Measurements from ENCODE around the gene TM4SF18.
"Not testable (repeated sequence)": the region's sequence is repeated elsewhere in the genome, so short reads cannot be mapped to it uniquely, and the experiment has no call there.

TM4SF18 gene

GRCh38 chr3:149343951-149344350, 10.5 kb upstream of the TM4SF18 start:
- Histone ChIP-seq H3K27ac (ENCODE audit: low read depth, low read length) (no peak overlapping the region), H3K9me3 (ENCODE audit: control insufficient read depth in 5 of 5, low read length in 5 of 5) (no peaks in the 10 kb centered on the region), H3K4me3 (ENCODE audit: low read depth in 1 of 5, low read length in 5 of 5) (no peak overlapping the region), H3K36me3 (ENCODE audit: control insufficient read depth in 5 of 5, insufficient read depth in 5 of 5, low read length in 5 of 5) (no peaks in the 10 kb centered on the region), H3K9ac (ENCODE audit: low read length in 5 of 5) (no peak overlapping the region), H3K27me3 (ENCODE audit: control insufficient read depth in 5 of 5, insufficient read depth in 4 of 5, low read length in 5 of 5) (peaks cover 0 to 2% (median 0%) of the 10 kb centered on the region in 5 donors), H3K4me1 (ENCODE audit: control insufficient read depth in 5 of 5, insufficient read depth in 5 of 5, low read length in 5 of 5) (peaks cover 2 to 24% (median 4%) of the 10 kb centered on the region in 5 donors)

DNA sequence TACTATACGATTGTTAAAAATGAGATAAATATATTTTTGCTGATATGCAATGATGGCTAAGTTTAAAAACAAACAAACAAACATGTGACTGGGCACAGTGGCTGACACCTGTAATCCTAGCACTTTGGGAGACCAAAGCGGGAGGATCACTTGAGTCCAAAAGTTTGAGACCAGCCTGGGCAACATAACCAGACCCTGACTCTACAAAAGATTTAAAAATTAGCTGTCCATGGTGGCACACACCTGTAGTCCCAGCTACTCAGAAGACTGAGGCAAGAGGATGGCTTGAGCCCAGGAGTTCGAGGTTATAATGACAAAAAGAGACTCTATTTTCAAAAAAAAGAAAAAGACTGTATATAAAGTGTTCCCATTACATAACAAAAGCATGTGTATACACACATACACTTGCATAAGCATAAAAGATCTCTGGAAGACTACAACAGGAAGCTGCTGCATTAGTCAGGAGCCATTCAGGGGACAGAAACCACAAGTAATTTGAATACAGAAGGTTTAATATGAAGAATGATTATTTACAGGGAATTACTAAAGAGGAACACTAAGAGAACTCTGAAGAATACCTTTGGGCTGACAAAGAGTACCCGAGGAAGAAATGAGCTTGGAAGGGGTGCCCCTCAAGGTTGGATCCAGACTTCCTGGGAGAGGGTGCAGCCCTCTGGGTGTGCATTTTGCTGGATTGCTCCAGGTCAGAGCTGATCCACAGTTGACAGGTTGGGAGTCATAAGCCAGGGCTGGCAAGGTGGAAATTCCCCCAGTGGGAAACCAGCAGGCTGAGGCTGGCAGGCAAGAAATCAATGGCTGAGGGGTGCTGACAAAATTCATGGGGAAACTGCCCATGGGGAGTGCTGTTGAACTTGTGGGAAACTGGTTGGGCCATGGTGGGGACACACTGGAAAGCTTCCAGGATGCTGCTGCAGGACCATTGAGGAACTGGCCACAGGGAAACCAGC, 9.3 kb upstream of the TM4SF18 start:
- Histone ChIP-seq H3K27ac (ENCODE audit: low read depth, low read length) (peak overlapping the region; percentile 21), H3K27me3 (ENCODE audit: control insufficient read depth in 5 of 5, insufficient read depth in 4 of 5, low read length in 5 of 5) (peaks cover 0 to 2% (median 0%) of the 10 kb centered on the region in 5 donors), H3K4me3 (ENCODE audit: low read depth in 1 of 5, low read length in 5 of 5) (no peak overlapping the region), H3K36me3 (ENCODE audit: control insufficient read depth in 5 of 5, insufficient read depth in 5 of 5, low read length in 5 of 5) (no peaks in the 10 kb centered on the region), H3K9me3 (ENCODE audit: control insufficient read depth in 5 of 5, low read length in 5 of 5) (no peaks in the 10 kb centered on the region), H3K9ac (ENCODE audit: low read length in 5 of 5) (no peak overlapping the region), H3K4me1 (ENCODE audit: control insufficient read depth in 5 of 5, insufficient read depth in 5 of 5, low read length in 5 of 5) (peaks cover 2 to 28% (median 4%) of the 10 kb centered on the region in 5 donors)

GRCh38 chr3:149340310-149340933, 7.0 kb upstream of the TM4SF18 start:
- Histone ChIP-seq H3K9ac (ENCODE audit: low read length in 5 of 5) (peak overlapping the region in 3 of 5 donors; percentile 39 to 70 (median 42)), H3K9me3 (ENCODE audit: control insufficient read depth in 5 of 5, low read length in 5 of 5) (no peaks in the 10 kb centered on the region), H3K27me3 (ENCODE audit: control insufficient read depth in 5 of 5, insufficient read depth in 4 of 5, low read length in 5 of 5) (no peaks in the 10 kb centered on the region), H3K27ac (ENCODE audit: low read depth, low read length) (peak overlapping the region; percentile 73), H3K36me3 (ENCODE audit: control insufficient read depth in 5 of 5, insufficient read depth in 5 of 5, low read length in 5 of 5) (no peaks in the 10 kb centered on the region), H3K4me1 (ENCODE audit: control insufficient read depth in 5 of 5, insufficient read depth in 5 of 5, low read length in 5 of 5) (peaks cover 2 to 41% (median 12%) of the 10 kb centered on the region in 5 donors), H3K4me3 (ENCODE audit: low read depth in 1 of 5, low read length in 5 of 5) (no peak overlapping the region)

- peak overlapping the region in 1 of 5 donors; percentile 42 for H3K9ac ChIP-seq (ENCODE audit: low read length in 5 of 5)
- no peaks in the 10 kb centered on the region for H3K9me3 ChIP-seq (ENCODE audit: control insufficient read depth in 5 of 5, low read length in 5 of 5)
- H3K36me3 ChIP-seq (ENCODE audit: control insufficient read depth in 5 of 5, insufficient read depth in 5 of 5, low read length in 5 of 5): no peaks in the 10 kb centered on the region
- no peak overlapping the region for H3K4me3 ChIP-seq (ENCODE audit: low read depth in 1 of 5, low read length in 5 of 5)
- peaks cover 2 to 41% (median 12%) of the 10 kb centered on the region in 5 donors for H3K4me1 ChIP-seq (ENCODE audit: control insufficient read depth in 5 of 5, insufficient read depth in 5 of 5, low read length in 5 of 5)
- no peaks in the 10 kb centered on the region for H3K27me3 ChIP-seq (ENCODE audit: control insufficient read depth in 5 of 5, insufficient read depth in 4 of 5, low read length in 5 of 5)
- H3K27ac ChIP-seq (ENCODE audit: low read depth, low read length): peak overlapping the region; percentile 73
Measured at GRCh38 chr3:149339931-149340309, 6.5 kb upstream of the TM4SF18 start.

- H3K9ac ChIP-seq (ENCODE audit: low read length in 5 of 5); H3K4me3 ChIP-seq (ENCODE audit: low read depth in 1 of 5, low read length in 5 of 5); H3K36me3 ChIP-seq (ENCODE audit: control insufficient read depth in 5 of 5, insufficient read depth in 5 of 5, low read length in 5 of 5); H3K27me3 ChIP-seq (ENCODE audit: control insufficient read depth in 5 of 5, insufficient read depth in 4 of 5, low read length in 5 of 5); H3K9me3 ChIP-seq (ENCODE audit: control insufficient read depth in 5 of 5, low read length in 5 of 5); H3K27ac ChIP-seq (ENCODE audit: low read depth, low read length): not testable (repeated sequence)
- peaks cover 2 to 45% (median 12%) of the 10 kb centered on the region in 5 donors for H3K4me1 ChIP-seq (ENCODE audit: control insufficient read depth in 5 of 5, insufficient read depth in 5 of 5, low read length in 5 of 5)
Measured at GRCh38 chr3:149337486-149337885, 4.0 kb upstream of the TM4SF18 start.

- Histone ChIP-seq H3K9ac (ENCODE audit: low read length in 5 of 5) (no peak overlapping the region), H3K27ac (ENCODE audit: low read depth, low read length) (peak overlapping the region; percentile 51), H3K4me3 (ENCODE audit: low read depth in 1 of 5, low read length in 5 of 5) (no peak overlapping the region), H3K9me3 (ENCODE audit: control insufficient read depth in 5 of 5, low read length in 5 of 5) (no peaks in the 10 kb centered on the region), H3K4me1 (ENCODE audit: control insufficient read depth in 5 of 5, insufficient read depth in 5 of 5, low read length in 5 of 5) (peaks cover 2 to 45% (median 12%) of the 10 kb centered on the region in 5 donors), H3K36me3 (ENCODE audit: control insufficient read depth in 5 of 5, insufficient read depth in 5 of 5, low read length in 5 of 5) (no peaks in the 10 kb centered on the region), H3K27me3 (ENCODE audit: control insufficient read depth in 5 of 5, insufficient read depth in 4 of 5, low read length in 5 of 5) (no peaks in the 10 kb centered on the region)
Measured at GRCh38 chr3:149336925-149337324, 3.5 kb upstream of the TM4SF18 start.

DNA sequence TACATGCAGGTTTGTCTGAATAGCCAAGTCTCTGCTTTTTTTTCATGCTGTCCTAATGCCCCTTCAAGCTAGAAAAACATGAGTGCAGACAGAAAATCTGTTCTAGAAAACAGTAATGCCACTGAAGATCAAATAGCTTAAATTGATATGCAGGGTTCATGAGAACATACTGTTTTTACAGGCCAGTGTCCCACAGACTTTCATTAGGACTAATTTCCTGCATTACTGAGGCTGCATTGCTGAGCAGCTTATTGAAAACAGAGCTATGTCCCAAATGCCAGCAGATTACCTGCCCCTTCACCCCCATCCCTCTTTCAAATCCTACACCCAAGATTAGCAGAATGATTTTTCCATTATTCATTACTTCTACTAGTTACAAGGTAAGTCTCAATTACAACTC, 665 bp downstream of the TM4SF18 start:
- Histone ChIP-seq H3K4me1 (ENCODE audit: control insufficient read depth in 5 of 5, insufficient read depth in 5 of 5, low read length in 5 of 5) (peaks cover 0 to 27% (median 8%) of the 10 kb centered on the region in 5 donors), H3K36me3 (ENCODE audit: control insufficient read depth in 5 of 5, insufficient read depth in 5 of 5, low read length in 5 of 5) (no peaks in the 10 kb centered on the region), H3K4me3 (ENCODE audit: low read depth in 1 of 5, low read length in 5 of 5) (peak overlapping the region in 4 of 5 donors; percentile 7 to 67 (median 59)), H3K27me3 (ENCODE audit: control insufficient read depth in 5 of 5, insufficient read depth in 4 of 5, low read length in 5 of 5) (no peaks in the 10 kb centered on the region), H3K9me3 (ENCODE audit: control insufficient read depth in 5 of 5, low read length in 5 of 5) (no peaks in the 10 kb centered on the region), H3K27ac (ENCODE audit: low read depth, low read length) (peak overlapping the region; percentile 58), H3K9ac (ENCODE audit: low read length in 5 of 5) (peak overlapping the region in 3 of 5 donors; percentile 22 to 62 (median 31))

DNA sequence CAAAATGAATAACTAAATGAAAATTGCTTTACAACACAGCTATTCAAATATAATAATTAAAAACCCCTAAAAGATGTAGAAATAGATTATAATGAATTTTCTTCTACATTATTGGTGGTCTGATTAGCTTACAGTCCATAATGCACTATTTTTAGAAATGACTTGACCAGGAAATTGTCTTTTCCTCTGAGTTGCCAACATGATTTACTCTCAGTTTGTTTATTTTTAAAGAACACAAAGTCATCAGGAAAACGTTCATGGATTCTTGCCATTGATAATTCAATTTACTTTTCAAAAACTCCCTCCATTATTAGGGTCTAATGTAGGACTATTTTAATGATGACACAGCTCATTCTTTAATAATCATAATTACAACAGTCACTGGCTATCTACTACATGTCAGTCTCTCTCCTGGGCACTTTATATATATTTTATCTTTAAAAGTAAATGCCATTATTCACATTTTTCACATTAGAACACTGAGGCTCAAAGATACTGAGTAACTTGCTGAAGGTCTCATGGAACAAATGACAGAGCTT, 1.1 kb downstream of the TM4SF18 start:
- peak overlapping the region; percentile 58 for H3K27ac ChIP-seq (ENCODE audit: low read depth, low read length)
- H3K4me1 ChIP-seq (ENCODE audit: control insufficient read depth in 5 of 5, insufficient read depth in 5 of 5, low read length in 5 of 5): peaks cover 0 to 27% (median 8%) of the 10 kb centered on the region in 5 donors
- no peaks in the 10 kb centered on the region for H3K9me3 ChIP-seq (ENCODE audit: control insufficient read depth in 5 of 5, low read length in 5 of 5)
- H3K4me3 ChIP-seq (ENCODE audit: low read depth in 1 of 5, low read length in 5 of 5): peak overlapping the region in 4 of 5 donors; percentile 7 to 67 (median 59)
- peak overlapping the region in 3 of 5 donors; percentile 7 to 62 (median 31) for H3K9ac ChIP-seq (ENCODE audit: low read length in 5 of 5)
- no peaks in the 10 kb centered on the region for H3K27me3 ChIP-seq (ENCODE audit: control insufficient read depth in 5 of 5, insufficient read depth in 4 of 5, low read length in 5 of 5)
- H3K36me3 ChIP-seq (ENCODE audit: control insufficient read depth in 5 of 5, insufficient read depth in 5 of 5, low read length in 5 of 5): no peaks in the 10 kb centered on the region

- Histone ChIP-seq H3K4me1 (ENCODE audit: control insufficient read depth in 5 of 5, insufficient read depth in 5 of 5, low read length in 5 of 5) (peaks cover 0 to 20% (median 1%) of the 10 kb centered on the region in 5 donors), H3K4me3 (ENCODE audit: low read depth in 1 of 5, low read length in 5 of 5) (peak overlapping the region in 3 of 5 donors; percentile 20 to 66 (median 58)), H3K27me3 (ENCODE audit: control insufficient read depth in 5 of 5, insufficient read depth in 4 of 5, low read length in 5 of 5) (no peaks in the 10 kb centered on the region), H3K9me3 (ENCODE audit: control insufficient read depth in 5 of 5, low read length in 5 of 5) (no peaks in the 10 kb centered on the region), H3K9ac (ENCODE audit: low read length in 5 of 5) (no peak overlapping the region), H3K36me3 (ENCODE audit: control insufficient read depth in 5 of 5, insufficient read depth in 5 of 5, low read length in 5 of 5) (no peaks in the 10 kb centered on the region), H3K27ac (ENCODE audit: low read depth, low read length) (no peak overlapping the region)
Measured at GRCh38 chr3:149331396-149331795, 2.0 kb downstream of the TM4SF18 start.
